HG03280 (cell line): ENCODE measurements around the gene GAPDHS.

Source experiments
- ATAC-seq: cut with Tn5 transposase; IDR thresholded peaks from one replicate; pipeline ENCODE4 v1.9.1; 2021; ENCODE audit warnings: mild to moderate bottlenecking, moderate library complexity; ENCODE audit not compliant: unreplicated experiment

Gene GAPDHS

DNA sequence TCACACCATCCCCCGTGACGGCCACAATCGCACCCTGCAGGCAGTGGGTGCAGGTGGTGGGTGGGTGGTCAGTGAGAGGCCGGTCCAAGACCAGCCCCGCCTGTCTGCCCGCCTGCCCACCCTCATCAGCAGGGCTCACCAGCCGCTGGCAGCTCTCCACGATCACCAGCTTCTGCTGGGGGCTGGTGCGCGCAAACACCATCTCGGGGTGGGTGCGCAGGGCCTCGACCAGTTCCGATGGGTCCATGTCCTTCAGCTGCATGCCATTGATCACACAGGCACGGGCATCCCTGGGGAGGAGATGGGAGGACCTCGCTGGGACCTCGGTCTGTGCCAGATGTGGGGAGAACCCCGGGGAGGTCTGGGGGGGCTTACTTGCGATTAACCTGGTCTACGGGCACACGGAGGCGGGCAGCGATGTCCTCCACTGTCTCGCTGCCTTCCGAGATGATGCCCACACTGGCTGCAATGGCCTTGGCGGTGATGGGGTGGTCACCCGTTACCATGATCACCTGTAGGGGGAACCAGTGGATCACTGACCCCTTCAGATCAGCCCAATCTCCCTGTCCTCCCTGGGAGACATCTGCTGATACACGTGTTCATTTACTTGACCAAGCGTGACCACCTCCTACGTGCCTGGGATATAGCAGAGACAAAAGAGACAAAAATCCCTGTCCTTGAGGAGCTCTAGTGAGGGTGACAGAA, 22.2 kb downstream of the GAPDHS start:
- no peak for ATAC-seq

DNA sequence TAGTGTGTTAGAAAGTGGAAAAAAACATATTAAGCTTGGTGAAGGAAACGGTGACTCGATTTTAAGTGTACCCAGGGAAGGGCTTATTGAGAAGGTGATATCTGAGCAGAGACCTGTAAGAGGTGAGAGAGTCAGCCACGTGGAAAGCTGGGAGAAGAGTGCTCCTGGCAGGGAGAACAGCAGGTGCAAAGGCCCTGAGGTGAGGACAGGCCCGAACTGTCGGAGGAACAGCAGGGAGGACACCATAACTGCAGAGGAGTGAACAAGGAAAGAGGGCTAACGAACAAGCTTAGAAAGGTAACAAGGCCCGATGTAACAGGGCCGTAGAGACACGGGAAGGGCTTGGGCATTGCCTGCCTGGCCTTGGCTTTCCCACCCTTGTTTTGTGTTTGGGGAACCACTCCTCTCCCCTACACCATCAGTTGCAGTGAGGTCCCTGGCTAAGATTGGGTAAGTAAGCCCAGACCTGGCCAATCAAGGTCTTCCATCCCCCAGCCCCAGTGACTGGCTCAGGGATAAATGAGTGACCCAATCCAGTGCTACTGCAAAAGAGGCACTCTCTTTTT, 22.9 kb downstream of the GAPDHS start:
- ATAC-seq: no peak

DNA sequence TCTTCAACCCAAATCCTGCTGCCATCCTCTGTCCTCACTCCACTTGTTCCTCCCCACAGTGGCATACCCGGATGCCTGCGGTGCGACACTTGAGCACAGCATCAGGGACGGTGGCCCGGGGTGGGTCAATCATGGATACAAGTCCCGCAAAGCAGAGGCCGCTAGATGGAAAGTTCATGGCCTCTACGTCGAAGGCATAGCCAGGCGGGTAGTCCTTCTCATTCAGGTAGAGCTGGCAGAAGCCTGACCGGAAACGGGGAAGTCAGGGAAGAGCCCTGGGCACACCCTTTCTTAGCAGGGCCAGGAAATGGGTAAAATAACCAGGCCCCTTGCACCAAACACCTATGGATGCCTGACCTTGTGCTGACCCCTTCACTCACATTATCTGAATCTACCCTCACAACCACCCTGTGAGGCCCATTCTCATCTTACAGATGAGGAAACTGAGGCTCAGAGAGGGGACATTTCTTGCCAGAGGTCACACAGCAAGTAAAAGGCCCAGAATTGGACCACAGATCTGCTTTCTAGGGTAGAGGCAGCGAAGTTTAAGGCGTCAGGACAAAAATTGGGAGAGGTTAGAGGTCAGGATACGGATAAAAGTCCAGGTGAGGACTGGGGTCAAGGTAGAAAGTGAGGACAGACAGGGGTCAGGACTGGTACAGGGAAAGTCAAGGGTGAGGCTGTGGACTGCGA, 23.7 kb downstream of the GAPDHS start:
- ATAC-seq: no peak

DNA sequence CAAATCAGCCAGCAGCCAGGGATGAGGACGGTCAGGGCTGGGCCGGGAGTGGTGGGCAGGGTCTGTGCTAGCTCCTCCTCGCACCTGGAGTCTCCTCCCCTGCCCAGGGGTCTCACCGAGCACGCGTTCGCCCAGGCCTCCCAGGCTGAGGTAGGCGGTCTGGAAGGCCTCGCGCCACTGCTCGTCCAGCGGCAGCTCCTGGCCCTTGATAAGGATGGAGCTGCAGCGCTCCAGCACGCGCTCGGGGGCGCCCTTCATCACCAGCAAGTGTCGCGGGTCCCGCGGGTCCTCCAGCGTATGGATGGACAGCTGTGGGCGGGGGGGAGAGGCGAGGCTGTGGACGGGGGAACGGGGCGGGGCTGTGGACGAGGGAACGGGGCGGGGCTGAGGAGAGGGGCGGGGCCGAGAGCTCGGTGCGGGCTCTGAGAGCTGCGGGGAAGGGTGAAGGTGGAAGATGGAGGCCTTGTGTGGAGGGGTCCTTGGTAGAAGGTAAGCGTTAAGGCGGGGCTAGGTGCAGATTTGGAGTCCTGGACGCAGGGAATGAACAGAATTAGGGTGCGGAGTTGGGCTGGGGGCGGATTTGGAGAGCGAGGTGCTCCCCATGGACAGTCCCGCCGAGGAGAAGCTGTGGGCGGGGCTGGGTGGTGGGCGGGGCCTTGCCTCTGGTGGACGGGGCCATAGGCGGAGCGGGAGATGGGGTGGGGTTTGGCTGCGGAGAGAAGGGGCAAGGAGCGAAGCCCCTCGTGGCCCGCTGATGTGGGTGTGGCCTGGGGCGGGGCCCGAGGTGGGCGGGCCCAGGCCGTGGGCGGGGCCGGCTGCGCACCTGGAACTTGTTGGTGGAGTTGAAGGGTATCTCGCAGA, 24.5 kb downstream of the GAPDHS start:
- ATAC-seq: no peak

DNA sequence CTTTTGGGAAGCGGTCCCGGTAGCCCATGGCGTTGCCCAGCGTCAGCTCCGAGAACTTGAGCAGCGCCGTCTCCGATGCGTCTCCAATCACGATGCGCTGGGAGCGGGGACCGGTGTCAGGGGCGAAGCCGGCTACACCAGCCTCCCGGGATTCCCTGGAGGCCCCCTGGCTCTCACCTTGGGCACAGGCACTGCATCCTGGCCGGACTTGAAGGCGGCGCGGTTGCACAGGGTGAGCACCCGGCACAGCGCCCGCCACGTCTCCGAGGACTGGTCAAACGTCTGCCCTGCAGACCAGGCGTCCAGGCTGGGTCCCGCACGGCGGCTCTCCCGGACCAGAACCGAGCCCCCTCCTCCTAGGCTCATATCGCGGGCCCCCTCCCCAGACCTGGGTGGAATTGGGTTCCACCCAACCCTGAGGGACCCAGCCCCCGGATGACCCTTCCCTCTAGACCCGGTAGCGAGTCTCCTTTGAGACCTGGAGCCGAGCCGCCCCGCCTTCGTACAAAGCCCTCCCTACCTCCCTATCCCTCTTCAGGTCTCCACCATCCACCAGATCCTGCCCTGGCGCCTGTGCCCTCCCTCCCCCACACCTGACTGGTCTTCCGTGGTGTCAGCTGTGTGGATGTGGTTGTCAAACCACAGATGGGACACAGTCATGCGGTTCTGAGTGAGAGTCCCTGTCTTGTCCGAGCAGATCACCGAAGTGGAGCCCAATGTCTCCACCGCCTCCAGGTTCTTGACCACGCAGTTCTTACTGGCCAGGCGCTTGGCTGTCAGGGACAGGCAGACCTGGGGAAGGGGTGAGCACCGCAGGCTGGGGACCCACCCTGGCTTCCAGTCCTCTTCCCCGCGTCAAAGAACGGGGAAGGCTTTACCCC, 25.4 kb downstream of the GAPDHS start:
- ATAC-seq: no peak

DNA sequence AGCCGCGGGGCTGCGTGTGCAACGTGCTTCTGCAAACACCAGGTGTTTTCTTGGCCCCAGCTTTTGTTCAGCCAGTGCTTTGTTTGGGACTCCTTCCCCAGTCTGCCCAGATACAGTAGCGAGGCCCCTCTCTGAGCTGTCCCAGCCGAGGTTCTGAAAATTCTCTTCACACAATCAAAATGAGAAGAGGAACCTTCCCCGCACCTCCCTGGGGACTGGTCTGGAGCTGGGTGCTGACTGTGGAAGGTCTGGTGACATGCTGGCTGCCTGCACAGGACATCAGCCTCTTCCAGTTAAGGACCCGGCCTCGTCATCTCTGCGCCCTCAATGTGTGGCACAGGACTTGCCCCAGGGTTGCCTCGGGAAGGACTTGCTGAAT, 26.0 kb downstream of the GAPDHS start:
- ATAC-seq: no peak

DNA sequence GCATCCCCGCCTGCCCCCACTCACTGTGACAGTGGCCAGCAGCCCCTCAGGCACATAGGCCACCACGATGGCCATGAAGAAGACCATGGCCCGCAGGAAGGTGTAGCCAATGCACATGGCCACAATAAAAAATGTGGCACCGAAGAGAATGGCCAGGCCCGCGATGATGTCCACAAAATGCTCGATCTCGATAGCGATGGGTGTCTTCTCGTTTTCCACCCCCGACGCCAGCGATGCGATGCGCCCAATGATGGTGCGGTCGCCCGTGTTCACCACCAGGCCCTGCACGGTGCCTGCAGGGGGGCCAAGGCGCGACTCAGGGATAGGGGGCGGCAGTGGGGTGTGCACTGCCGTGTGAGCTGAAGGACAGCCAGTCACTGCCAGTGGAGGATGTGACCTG, 26.5 kb downstream of the GAPDHS start:
- no peak for ATAC-seq

DNA sequence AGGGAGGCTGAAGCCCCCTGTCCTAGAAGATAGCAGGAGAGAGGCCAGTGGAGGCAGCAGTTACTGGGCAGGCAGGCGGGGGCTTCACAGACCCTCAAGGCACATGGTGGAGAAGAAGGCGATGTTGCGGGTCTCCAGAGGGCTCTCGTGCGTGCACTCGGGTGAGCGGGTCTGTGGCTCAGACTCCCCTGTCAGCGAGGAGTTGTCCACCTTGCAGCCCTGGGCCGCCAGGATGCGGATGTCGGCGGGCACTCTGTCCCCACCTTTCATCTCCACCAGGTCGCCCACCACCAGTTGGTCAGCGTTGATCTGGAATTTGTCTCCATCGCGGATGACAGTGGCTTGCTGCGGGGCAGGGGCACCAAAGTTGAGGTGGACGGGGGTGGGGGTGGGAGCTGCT, 27.0 kb downstream of the GAPDHS start:
- ATAC-seq: no peak

DNA sequence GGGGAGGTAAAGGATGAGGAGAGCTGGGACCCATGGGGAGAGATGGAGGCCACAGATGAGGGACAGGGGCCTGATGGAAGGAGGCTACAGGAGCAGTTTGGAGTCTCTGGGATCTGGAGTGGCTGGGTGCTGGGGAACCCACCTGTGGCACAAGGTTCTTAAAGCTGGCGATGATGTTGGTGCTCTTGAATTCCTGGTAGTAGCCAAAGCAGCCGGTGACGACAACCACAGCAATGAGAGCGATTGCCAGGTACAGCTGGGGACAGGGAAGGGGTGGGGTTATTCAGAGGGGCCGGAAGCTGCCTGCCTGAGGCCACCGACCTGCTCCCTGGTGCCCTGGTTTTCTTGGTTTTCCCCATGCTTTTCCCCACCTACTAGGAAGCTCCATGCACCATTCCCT, 27.4 kb downstream of the GAPDHS start:
- no peak for ATAC-seq

DNA sequence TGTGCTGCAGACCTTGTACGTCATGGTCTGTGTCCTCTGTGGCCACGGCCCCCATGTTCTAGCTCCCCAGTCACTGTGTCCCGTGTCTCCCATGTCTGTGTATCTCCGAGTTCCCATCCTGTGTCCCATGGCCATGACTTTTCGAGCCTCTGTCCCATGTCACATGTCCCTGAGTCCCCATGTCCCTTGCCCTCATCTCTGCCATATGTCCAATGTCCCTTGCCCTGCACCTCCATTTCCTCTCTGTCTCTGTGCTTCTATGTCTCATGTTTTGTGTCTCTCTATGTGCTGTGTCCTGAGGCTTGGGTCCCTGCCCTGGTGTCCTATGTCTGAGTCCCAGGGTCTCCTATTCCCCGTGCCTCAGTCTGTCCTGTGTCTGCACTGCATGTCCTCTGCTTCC, 28.2 kb downstream of the GAPDHS start:
- ATAC-seq: no peak

DNA sequence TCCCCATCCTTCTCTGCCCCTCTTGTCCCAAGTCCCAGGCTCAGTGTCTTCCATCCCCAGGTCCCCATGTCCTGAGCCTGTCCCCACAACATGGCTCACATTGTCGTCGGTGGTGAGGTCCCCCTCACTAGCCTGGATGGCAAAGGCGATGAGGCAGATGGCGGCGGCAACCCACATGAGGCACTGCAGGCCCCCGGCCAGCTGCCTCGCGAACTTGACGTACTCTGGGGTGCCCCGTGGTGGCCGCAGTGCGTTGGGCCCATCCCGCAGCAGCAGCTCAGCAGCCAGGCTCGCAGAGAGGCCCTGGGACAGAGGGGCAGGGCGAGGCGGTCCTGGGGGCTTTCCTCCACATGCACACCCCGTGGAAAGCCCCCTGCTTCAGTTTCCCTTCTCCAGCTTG, 29.1 kb downstream of the GAPDHS start:
- no peak for ATAC-seq

DNA sequence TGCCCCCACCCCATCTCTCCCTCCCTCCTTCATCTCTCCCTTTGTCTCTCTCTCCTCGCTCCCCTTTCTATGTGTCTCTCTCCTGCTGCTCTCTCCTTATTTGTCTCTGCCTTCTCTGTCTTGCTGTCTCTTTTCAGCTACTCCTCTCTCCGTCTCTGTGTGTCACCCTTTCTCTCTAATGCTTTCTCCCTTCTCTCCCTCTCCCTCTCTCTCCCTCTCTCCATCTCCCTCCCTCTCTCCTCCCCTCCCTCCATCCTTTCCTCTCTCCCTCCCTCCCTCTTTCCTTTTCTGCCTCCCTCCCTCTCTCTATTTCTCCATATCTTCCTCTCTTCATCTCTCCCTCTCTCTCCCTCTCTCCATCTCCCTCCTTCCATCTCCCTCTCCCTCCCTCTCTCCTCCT, 29.5 kb downstream of the GAPDHS start:
- ATAC-seq: no peak

DNA sequence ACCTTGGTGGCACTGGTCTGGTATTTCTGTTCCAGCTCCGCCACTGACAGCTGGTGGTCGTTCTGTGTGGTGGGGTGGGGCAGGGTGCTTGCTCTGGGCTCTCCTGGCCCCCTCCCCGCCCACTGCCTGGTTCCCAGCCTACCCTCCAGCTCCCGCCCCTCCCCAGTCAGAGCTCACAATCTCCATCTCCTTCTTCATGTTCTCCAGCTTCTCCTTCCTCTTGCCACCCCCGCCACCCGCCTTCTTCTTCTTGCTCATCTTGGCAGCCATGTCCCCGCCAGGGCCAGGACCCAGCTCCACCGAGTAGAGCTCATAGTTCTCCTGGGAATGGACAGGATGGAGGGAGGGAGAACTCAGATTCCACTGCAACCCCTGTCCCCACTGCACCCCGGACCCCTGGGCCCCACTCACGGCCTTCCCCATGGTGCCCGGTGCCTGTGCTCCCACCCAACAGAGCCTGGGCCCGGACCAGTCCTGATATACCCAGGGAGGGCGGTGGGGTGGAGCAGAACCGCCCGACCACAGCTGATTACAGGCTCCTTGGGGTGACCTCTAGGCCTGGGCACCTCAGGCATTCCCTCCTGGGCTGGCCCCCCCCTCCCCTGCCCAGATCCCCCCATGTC, 30.1 kb downstream of the GAPDHS start, which contains the start of gene ATP4A:
Gene ATP4A, minus strand, starts transcription at position 452 of the 623 bp plus-strand sequence. Its CDS starts 29 bp downstream, at position 423.
- no peak for ATAC-seq

DNA sequence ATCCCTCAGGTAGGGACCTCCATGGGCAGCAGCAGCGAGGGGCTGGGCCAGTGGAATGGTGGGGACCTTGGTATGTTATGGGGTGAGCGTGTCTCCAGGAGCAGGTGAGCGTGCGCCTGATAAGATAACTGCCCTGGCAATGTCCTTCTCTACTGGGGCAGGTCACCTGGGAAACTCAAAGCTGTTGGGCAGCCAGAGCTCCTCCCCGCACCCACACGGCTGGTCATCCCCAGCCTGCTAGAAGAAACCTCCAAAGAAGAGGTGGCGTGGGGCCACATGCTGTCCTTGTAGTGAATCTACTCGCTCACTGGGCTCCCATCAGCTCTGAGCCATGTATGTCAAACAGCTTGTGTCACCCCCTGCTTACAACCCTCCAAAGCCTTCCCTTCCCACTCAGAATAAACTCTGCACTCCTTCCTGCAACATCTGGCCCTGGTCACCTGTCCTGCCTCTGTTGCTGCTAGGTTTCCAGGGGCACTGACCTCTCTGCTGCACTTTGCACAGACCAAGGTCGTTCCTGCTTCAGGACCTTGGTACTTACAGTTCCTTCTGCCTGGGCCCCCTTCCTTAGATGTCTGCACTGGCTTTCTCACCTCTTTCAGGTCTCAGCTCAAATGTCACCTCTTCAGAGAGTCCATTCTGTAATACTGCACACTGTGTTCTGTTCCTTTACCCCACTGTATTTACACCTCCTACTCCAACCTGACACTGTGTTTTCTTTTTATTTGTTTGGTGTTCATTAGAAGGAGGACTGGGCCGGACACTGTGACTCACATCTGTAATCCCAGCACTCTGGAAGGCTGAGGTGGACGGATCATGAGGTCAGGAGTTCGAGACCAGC, 32.0 kb downstream of the GAPDHS start:
- ATAC-seq: no peak

DNA sequence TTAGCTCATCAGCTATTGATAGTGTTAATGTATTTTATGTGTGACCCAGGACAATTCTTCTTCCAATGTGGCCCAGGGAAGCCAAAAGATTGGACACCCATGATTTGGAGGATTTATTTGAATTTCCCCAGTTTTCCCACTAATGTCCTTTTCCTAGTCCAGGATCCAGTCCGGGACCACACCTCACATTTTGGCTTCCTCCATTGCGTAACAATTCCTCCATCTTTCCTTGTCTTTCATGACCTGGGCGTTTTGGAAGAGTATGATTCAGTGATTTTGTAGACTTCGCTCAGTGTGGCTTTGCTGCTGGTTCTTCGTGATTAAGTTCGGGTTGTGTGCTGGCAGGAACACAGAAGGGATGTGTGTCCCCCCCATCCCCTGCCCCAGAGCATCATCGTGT, 33.5 kb downstream of the GAPDHS start:
- no peak for ATAC-seq

DNA sequence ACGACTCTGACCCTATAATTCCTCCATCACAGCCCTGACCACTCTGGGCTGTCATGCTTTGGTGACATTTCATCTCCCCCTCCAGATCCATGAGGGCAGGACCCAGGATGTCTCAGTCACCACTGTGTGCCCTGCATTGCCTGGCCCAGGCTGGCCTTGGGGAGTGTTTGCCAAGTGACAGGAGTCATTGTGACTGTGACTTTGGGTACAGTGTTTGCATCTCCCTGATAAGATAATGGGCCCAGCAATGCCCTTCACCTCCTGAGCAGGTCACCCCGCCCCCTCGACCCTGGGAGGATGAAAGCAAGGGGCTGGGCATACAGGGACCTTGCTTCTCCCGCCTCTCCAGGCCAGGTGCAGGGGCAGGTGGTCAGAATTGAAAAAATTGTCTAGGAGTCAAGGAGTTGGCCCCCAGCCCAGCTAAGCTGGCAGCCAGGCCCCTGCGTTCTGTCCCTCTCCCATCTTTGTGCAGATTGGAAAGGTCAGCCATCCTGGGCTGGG, 36.1 kb downstream of the GAPDHS start:
- no peak for ATAC-seq

DNA sequence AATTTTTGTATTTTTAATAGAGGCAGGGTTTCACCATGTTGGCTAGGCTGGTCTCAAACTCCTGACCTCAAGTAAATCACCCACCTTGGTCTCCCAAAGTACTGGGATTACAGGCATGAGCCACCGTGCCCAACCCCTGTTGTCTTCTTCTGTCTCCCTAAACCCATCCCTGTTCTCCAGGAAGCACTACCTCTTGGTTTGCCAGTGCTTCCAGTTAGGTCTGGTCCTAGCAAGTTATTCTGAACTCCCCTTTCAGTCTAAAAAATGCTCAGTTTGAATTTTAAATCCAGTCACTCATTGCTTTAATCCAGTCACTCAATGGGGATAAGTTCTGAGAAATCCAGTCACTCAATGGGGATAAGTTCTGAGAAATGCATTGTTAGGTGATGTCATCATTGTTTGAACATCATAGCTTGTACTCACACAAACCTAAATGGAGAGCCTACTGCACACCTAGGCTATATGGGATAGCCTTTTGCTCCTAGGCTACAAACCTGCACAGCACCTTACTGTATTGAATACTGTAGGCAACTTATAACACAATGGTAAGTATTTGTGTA, 38.2 kb downstream of the GAPDHS start:
- no peak for ATAC-seq

DNA sequence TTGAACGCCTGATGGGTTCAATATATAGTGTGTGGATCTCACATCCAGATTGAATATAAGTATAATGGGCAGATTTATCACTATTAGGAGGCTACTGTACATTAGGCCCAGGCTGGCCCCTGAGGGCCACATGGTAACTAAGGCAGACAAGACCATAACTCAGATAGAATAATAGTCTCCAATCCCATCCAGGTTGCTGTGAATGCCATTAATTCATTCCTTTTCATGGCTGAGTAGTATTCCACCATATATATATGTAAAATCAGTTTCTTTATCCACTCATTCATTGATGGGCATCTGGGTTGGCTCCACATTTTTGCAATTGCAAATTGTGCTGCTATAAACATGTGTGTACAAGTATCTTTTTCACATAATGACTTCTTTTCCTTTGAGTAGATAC, 44.7 kb downstream of the GAPDHS start:
- no peak for ATAC-seq

DNA sequence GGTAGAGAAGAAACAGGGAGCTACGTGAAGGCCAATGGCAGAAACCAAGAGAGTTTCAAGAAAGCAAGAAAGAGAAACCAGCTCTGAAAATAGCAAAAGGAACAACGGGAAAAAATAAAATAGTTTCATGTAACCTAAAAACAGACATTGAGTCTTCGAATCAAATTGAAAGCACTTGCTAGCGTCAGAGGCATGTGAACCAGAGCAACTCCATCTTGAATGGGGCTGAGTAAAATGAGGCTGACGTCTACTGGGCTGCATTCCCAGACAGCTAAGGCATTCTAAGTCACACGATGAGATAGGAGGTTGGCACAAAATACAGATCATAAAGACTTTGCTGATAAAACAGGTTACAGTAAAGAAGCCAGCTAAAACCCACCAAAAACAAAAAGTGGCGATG, 45.5 kb downstream of the GAPDHS start:
- ATAC-seq: no peak
